Astrocyte (in vitro differentiated cells and primary cell): ENCODE results near the gene SLFN12L. TPM values are rescaled to one million over a fixed set of nuclear protein-coding genes. Genes with fewer than 3 reads are reported as not detected.

Experiments used
- total RNA-seq: library from RNA; stranded (reverse); gene quantifications from 2 replicates; pipeline ENCODE4 v1.2.1, GENCODE V29; 2021

SLFN12L gene
- total RNA-seq, 1 donor from 2014 or later, result 0.14 TPM

Other genes with a start within 250 kb of the SLFN12L start
- 0.25 and 0.75 TPM in 2 replicates for gene SLFN11, start 164.1 kb downstream of the SLFN12L start, total RNA-seq
- gene SLFN12, start 105.2 kb downstream of the SLFN12L start, total RNA-seq, result 39.3 and 52.5 TPM in 2 replicates
- gene SLFN13, start 88.9 kb downstream of the SLFN12L start, total RNA-seq, result 1.5 and 2.7 TPM in 2 replicates
- not detected in 2 replicates for gene SLFN14, start 23.1 kb upstream of the SLFN12L start, total RNA-seq
- gene PEX12, start 40.9 kb upstream of the SLFN12L start, total RNA-seq, result 3.9 and 5.6 TPM in 2 replicates
- gene AP2B1, start 49.6 kb upstream of the SLFN12L start, total RNA-seq, result 288 and 313 TPM in 2 replicates
- gene RASL10B, start 194.0 kb upstream of the SLFN12L start, total RNA-seq, result 19.1 and 21.7 TPM in 2 replicates
- gene GAS2L2, start 215.6 kb upstream of the SLFN12L start, total RNA-seq, result 0.07 TPM in 1 of 2 replicates, not detected in the other
- not detected in 2 replicates for gene C17orf50, start 223.2 kb upstream of the SLFN12L start, total RNA-seq